RKO (cell line): Measurements from ENCODE around the gene CIART.
A peak's percentile ranks its signal among the peaks of the same experiment; 100 is the strongest.
"Not testable (repeated sequence)": the region's sequence is repeated elsewhere in the genome, so short reads cannot be mapped to it uniquely, and the experiment has no call there.

ENCODE experiments used
- DNase-seq: peaks from one replicate; pipeline ENCODE4 v3.0.0-alpha.2; 2016; ENCODE audit warnings: low spot score

CIART gene

GRCh38 chr1:150281758-150282557, at the start of gene CIART:
Gene CIART, plus strand, starts transcription at chr1:150282554. Its CDS starts 714 bp downstream, at chr1:150283268.
- DNase-seq, result peak; percentile 96

- DNase-seq, result not testable (repeated sequence)
Observed at GRCh38 chr1:150232921-150233320, 49.4 kb upstream of the CIART start.

GRCh38 chr1:150233359-150234308, 48.7 kb upstream of the CIART start:
- peak; percentile 11 for DNase-seq

GRCh38 chr1:150234309-150234565, 48.1 kb upstream of the CIART start:
- DNase-seq, result no peak

GRCh38 chr1:150234566-150235293, 47.6 kb upstream of the CIART start:
- peak; percentile 78 for DNase-seq

- DNase-seq, result peak; percentile 63
Observed at GRCh38 chr1:150235294-150235851, 47.0 kb upstream of the CIART start.

GRCh38 chr1:150235852-150236613, 46.3 kb upstream of the CIART start, which contains the start of gene ANP32E:
Gene ANP32E, minus strand, starts transcription at chr1:150236112. Its CDS starts 326 bp downstream, at chr1:150235786.
- DNase-seq, result peak; percentile 100

- DNase-seq, result no peak
Observed at GRCh38 chr1:150236614-150237100, 45.7 kb upstream of the CIART start.

GRCh38 chr1:150237176-150237575, 45.2 kb upstream of the CIART start:
- DNase-seq, result not testable (repeated sequence)

- no peak for DNase-seq
Observed at GRCh38 chr1:150237746-150238145, 44.6 kb upstream of the CIART start.

GRCh38 chr1:150243003-150243402, 39.4 kb upstream of the CIART start:
- no peak for DNase-seq

GRCh38 chr1:150249936-150250335, 32.4 kb upstream of the CIART start:
- DNase-seq, result no peak

GRCh38 chr1:150256198-150256553, 26.2 kb upstream of the CIART start:
- DNase-seq, result no peak

- DNase-seq, result no peak
Observed at GRCh38 chr1:150256554-150257341, 25.6 kb upstream of the CIART start.

GRCh38 chr1:150257624-150258585, 24.4 kb upstream of the CIART start, which contains the start of gene CA14:
Gene CA14, plus strand, starts transcription at chr1:150257774. Its CDS starts 355 bp downstream, at chr1:150258129.
- DNase-seq, result no peak

- no peak for DNase-seq
Observed at GRCh38 chr1:150259217-150259616, 23.1 kb upstream of the CIART start.

GRCh38 chr1:150259758-150260669, 22.3 kb upstream of the CIART start:
- DNase-seq, result no peak

- DNase-seq, result no peak
Observed at GRCh38 chr1:150261367-150261766, 21.0 kb upstream of the CIART start.
